GM12872 (cell line): ENCODE results near the gene GPI.

Experiments used
- CTCF ChIP-seq: IDR thresholded peaks from 3 replicates; pipeline ENCODE4 v1.5.1; 2011; ENCODE audit warnings: low read depth, mild to moderate bottlenecking, low read length, moderate library complexity; ENCODE audit not compliant: insufficient read depth

Gene GPI

DNA sequence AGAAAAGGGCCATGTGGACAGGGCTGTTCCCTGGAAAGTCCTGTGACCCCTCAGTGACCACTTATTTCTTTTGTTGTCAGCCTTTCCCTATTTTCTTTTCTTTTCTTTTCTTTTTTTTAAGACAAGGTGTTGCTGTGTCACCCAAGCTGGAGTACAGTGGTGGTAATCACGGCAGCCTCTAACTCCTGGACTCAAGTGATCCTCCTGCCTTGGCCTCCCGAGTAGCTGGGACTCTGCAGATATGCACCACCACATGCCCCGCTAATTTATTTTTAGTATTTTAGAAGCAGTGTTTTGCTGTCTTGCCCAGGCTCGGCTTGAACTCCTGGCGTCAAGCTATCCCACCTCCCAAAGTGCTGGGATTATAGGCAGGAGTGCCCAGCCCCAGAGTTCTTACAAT is 1.1 kb upstream of the GPI start:
- TF ChIP-seq CTCF, result no peak

DNA sequence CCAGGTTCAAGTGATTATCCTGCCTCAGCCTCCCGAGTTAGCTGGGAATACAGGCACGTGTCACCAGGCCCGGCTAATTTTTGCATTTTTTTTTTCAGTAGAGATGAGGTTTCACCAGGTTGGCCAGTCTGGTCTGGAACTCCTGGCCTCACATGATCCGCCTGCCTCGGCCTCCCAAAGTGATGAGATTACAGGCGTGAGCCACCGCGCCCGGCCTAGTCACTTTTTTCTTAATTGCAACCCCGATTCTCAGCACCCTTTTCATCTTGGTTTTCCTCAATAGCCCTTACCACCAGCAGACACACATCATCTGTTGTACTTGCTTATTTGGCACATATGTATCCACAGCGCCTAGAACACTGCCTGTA is 550 bp upstream of the GPI start:
- no peak for TF ChIP-seq CTCF

DNA sequence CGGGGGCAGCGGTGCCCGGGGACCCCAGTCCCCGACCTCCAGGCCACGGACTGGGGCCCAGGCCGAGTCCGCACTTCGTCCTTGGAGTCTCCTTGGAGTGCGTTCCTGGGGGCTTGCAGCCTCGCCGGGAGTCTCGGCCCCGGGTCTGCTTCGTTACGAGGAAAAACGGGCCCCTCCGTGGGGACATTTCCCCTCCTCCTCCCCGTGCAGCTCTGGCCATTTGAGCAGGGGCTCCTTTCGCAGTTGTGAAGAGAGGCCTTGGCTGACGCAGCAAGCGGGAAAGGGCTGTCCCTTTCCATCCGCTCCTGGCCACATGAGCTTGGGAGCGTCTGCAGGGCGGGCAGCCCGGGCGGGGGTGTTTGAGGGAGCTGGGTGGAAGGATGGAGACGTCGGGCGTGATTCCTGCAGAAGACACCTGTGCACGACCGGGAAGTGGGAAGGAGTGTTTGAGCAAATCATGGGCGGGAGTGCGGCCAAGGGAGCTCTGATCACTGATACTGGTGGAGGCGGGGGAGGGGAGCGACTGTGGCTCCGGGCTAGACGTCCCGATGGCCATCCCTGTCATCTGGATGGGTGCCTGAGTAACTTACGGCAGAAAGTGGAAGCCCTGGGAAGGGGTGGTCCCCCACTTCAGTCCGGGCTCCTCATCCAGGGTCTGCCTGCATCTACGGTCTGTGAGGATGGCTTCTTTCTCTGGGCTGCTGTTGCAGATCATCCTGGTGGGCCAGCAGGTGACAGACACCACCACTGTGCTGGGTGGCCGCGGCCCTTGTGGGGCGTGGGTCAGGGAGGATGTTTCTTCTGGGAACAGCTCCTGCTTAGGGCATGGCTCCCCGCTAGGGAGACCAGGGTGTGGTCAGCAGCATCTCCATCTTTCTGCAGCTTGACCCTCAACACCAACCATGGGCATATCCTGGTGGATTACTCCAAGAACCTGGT is 736 bp downstream of the GPI start:
- TF ChIP-seq CTCF, result no peak

- TF ChIP-seq CTCF, result no peak
Measured at GRCh38 chr19:34366738-34367623, 2.0 kb downstream of the GPI start.

DNA sequence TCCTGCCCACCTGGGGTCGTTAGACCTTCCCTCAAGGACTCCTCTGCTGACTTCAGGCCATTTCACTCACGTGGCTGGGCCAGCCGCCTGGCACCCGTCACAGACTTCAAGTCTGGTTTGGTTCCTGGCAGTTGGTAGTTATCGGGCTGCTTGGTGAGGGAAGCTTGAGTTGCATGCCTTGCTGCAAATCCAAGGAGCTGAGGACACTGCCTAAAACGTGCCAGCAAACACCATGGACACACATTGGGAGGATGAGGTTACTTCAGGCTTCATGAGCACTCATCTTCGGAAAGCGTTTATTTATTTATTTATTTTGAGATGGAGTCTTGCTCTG is 2.6 kb downstream of the GPI start:
- TF ChIP-seq CTCF, result no peak

GRCh38 chr19:34368338-34368737 is 3.3 kb downstream of the GPI start:
- TF ChIP-seq CTCF, result no peak

DNA sequence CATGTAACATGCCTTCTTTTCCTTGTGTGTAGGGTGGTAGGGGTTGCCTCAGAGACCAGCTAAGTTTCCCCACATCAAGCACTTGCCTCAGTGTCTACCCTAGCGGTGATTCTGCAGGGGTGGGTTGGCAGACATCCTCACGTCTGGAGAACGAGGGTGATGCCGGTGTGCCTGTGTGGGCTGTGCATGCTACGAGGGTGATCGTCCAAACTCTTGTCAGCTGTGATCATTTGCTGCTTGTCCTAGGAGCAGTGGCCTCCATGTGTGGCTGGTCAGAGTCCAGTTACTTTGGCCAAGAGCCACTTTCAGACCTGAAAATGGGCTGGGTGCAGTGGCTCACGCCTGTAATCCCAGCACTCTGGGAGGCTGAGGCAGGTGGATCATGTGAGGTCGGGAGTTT is 5.1 kb downstream of the GPI start:
- TF ChIP-seq CTCF, result no peak
